ENCODE measurements around the gene F8.

Gene F8

DNA sequence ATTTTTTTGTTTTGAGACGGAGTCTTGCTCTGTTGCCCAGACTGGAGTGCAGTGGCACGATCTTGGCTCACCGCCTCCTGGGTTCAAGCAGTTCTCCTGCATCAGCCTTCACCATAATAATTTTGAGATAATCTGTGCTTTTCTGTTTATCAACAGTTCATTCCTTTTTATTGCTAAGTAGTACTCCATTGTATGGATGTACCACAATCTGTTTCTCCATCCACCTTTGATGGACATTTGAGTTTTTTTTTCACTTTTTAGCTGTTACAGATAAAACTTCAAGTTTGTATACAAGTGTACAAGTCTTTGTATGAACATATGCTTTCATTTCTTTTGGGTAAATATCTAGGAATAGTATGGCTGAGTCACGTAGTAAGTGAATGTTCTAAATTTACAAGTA is 13.2 kb upstream of the F8 start:
- H3K36me3 ChIP-seq (ENCODE audit: control insufficient read depth, insufficient read depth, low read length) = no peaks in the 10 kb centered on the region
- no peak overlapping the region for H3K4me3 ChIP-seq (ENCODE audit: low read length)
- DNase-seq (ENCODE audit: low read depth, low spot score) = no peak
- WGBS (ENCODE audit: insufficient coverage, insufficient read length) = no CpG with 5 or more reads among the region's 4 CpGs
- no peaks in the 10 kb centered on the region for H3K4me1 ChIP-seq (ENCODE audit: control insufficient read depth, insufficient read depth, low read length)
- no peak overlapping the region for H3K27ac ChIP-seq (ENCODE audit: low read length)
- no peaks in the 10 kb centered on the region for H3K27me3 ChIP-seq (ENCODE audit: control insufficient read depth, insufficient read depth, low read length)
- no peaks in the 10 kb centered on the region for H3K9me3 ChIP-seq (ENCODE audit: control insufficient read depth, insufficient read depth, low read length)

DNA sequence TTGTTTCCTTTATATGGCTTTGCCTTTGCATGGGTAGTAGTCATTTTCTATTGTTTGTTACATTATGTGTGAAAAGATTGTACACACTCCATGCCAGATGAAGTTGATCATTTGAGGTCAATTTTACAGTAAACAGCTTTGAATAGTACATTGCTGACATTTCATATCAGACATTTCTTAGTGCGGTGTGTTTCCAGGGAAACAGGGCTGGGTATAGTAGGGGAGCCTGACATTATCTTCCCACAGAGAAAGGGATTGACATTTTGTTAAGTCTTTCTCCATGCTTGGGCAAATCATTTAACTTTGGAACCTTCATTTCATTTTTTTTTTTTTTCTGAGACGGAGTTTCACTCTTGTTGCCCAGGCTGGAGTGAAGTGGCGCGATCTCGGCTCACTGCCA is 9.1 kb upstream of the F8 start:
- no peaks in the 10 kb centered on the region for H3K4me1 ChIP-seq (ENCODE audit: control insufficient read depth, insufficient read depth, low read length)
- H3K36me3 ChIP-seq (ENCODE audit: control insufficient read depth, insufficient read depth, low read length) = no peaks in the 10 kb centered on the region
- no peak overlapping the region for H3K4me3 ChIP-seq (ENCODE audit: low read length)
- WGBS (ENCODE audit: insufficient coverage, insufficient read length) = no CpG with 5 or more reads among the region's 5 CpGs
- no peak for DNase-seq (ENCODE audit: low read depth, low spot score)
- H3K9me3 ChIP-seq (ENCODE audit: control insufficient read depth, insufficient read depth, low read length) = no peaks in the 10 kb centered on the region
- no peak overlapping the region for H3K27ac ChIP-seq (ENCODE audit: low read length)
- no peaks in the 10 kb centered on the region for H3K27me3 ChIP-seq (ENCODE audit: control insufficient read depth, insufficient read depth, low read length)

DNA sequence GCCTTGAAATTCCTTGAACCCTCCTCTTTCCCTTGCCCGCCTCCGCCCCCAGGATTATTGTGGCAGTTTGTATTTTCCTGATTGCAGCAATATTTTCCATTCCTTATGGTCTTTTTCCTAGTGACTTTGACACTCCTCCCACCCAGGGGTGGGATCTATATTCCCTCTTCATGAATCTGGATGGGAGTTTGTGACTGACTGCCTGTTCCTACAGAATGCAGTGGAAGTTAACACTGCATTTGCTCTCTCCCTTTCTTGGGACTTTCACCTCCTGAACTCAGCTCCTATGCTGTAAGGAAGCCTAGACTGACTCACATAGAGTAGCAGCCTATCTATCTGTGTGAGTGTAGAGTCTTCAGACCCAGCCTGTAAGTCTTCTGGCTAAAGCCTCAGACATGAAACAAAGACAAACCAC is 6.4 kb upstream of the F8 start:
- no peaks in the 10 kb centered on the region for H3K36me3 ChIP-seq (ENCODE audit: control insufficient read depth, insufficient read depth, low read length)
- no peak overlapping the region for H3K27ac ChIP-seq (ENCODE audit: low read length)
- H3K27me3 ChIP-seq (ENCODE audit: control insufficient read depth, insufficient read depth, low read length) = no peaks in the 10 kb centered on the region
- no CpG with 5 or more reads among the region's 2 CpGs for WGBS (ENCODE audit: insufficient coverage, insufficient read length)
- H3K4me1 ChIP-seq (ENCODE audit: control insufficient read depth, insufficient read depth, low read length) = no peaks in the 10 kb centered on the region
- H3K4me3 ChIP-seq (ENCODE audit: low read length) = no peak overlapping the region
- DNase-seq (ENCODE audit: low read depth, low spot score) = no peak
- no peaks in the 10 kb centered on the region for H3K9me3 ChIP-seq (ENCODE audit: control insufficient read depth, insufficient read depth, low read length)

DNA sequence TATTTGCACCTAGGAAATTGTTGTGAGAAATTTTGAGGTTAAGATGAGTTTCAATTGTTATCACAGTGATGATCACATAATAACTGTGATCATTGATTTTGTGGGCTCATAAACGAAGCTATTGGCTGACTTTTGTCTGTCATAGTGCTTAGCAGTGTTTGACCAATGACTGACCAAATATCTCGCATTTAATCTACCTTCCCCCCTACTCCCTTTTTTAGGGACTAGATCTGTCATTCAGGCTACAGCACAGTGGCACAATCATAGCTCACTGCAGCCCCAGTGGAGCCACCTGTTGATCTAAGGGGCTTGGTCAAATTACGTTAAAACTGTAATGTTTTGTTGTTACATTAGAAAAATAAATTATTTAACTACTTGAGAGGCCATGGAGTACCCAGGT is 5.6 kb upstream of the F8 start:
- Histone ChIP-seq H3K27ac (ENCODE audit: low read length) (no peak overlapping the region), H3K4me1 (ENCODE audit: control insufficient read depth, insufficient read depth, low read length) (no peaks in the 10 kb centered on the region), H3K9me3 (ENCODE audit: control insufficient read depth, insufficient read depth, low read length) (no peaks in the 10 kb centered on the region), H3K27me3 (ENCODE audit: control insufficient read depth, insufficient read depth, low read length) (no peaks in the 10 kb centered on the region), H3K4me3 (ENCODE audit: low read length) (no peak overlapping the region), H3K36me3 (ENCODE audit: control insufficient read depth, insufficient read depth, low read length) (no peaks in the 10 kb centered on the region)
- DNase-seq (ENCODE audit: low read depth, low spot score) = no peak
- no CpG with 5 or more reads among the region's 3 CpGs for WGBS (ENCODE audit: insufficient coverage, insufficient read length)

DNA sequence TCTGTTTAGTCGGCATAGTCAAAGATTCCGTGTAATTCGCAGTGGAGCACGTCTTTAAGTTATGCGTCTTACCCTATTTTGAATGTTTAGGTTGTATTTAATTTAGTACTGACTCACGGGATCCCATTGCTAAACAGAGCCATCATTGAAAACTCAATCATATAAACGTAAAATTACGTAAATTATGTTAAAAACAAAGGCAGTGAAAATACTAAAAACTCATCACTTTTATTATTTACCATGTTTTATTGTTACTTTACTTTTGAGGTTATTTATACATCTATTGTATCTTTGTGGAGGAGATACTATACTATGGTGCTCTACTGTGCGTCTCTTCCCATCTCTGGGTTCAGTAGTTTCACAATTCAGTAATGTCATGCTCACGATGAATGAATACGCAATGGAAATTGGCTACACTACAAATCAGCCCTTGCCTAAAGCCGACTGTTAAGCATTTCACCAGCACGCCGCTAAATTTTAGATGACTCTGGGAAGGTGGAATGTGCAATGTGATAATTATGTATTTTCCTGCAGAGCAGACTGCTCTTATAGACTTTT is 5.1 kb upstream of the F8 start:
- Histone ChIP-seq H3K9me3 (ENCODE audit: control insufficient read depth, insufficient read depth, low read length) (no peaks in the 10 kb centered on the region), H3K27me3 (ENCODE audit: control insufficient read depth, insufficient read depth, low read length) (no peaks in the 10 kb centered on the region), H3K4me3 (ENCODE audit: low read length) (peak overlapping the region; percentile 99; the same call in 1 of the 2 replicates), H3K4me1 (ENCODE audit: control insufficient read depth, insufficient read depth, low read length) (no peaks in the 10 kb centered on the region), H3K36me3 (ENCODE audit: control insufficient read depth, insufficient read depth, low read length) (no peaks in the 10 kb centered on the region), H3K27ac (ENCODE audit: low read length) (no peak overlapping the region)
- no CpG with 5 or more reads among the region's 14 CpGs for WGBS (ENCODE audit: insufficient coverage, insufficient read length)
- no peak for DNase-seq (ENCODE audit: low read depth, low spot score)

DNA sequence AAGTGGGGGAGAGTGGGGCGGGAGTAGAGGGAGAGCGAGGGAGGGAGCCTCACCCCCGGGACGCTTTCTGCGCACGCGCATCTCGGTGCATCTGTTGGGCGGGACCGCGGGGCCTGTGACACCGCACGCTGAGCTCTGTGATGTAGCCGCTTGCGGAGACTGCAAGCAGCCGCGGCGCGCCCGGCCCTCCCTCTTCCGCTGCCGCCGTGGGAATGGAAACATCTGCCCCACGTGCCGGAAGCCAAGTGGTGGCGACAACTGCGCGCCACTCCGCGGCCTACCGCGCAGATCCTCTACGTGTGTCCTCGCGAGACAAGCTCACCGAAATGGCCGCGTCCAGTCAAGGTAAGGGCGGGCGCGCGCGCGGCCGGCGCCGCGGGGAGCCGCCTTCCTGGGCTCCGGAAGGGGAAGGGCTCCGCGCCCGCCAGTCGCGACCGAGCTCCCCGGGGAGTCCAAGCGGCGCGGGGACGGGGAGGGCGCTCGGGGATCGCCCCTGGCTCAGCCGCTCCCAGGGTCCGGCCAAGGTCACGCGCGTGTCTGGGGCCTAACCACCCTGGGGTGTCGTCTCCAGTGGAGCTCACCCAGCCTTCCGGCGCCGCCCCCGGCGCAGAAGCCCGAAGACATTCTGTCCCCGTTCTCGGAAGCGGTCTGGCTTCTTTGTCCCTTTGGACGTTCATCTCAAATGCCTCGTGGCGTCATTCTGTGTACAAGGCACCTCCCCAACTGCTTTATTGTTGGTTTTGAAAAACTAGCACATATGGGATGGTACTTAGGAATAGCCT is 4.4 kb upstream of the F8 start, which contains the start of gene FUNDC2:
Gene FUNDC2, plus strand, starts transcription at position 118 of the 782 bp plus-strand sequence. Its CDS starts 95 bp downstream, at position 213.
- no peaks in the 10 kb centered on the region for H3K9me3 ChIP-seq (ENCODE audit: control insufficient read depth, insufficient read depth, low read length)
- peak; percentile 37 for DNase-seq (ENCODE audit: low read depth, low spot score)
- H3K4me1 ChIP-seq (ENCODE audit: control insufficient read depth, insufficient read depth, low read length) = no peaks in the 10 kb centered on the region
- peak within 1 kb of the TSS; percentile 99 for H3K4me3 ChIP-seq (ENCODE audit: low read length)
- no peaks in the 10 kb centered on the region for H3K36me3 ChIP-seq (ENCODE audit: control insufficient read depth, insufficient read depth, low read length)
- no peaks in the 10 kb centered on the region for H3K27me3 ChIP-seq (ENCODE audit: control insufficient read depth, insufficient read depth, low read length)
- no peak within 1 kb of the TSS for H3K27ac ChIP-seq (ENCODE audit: low read length)
- WGBS (ENCODE audit: insufficient coverage, insufficient read length) = no CpG with 5 or more reads among the region's 82 CpGs

DNA sequence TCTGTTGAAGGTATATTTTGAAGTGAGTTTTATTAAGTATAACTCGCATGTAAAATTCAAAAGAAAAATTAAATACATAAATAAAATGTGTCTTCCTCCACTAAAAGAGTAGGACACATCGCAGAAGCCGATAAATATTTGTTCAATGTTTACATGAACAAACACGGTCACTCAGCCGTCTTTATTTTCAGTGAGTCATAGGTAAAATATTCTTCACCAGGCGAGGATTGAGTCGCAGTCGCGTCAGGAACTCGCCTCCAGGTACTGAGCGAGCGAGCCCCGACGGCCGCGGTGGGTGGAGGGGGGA is 3.9 kb upstream of the F8 start:
- Histone ChIP-seq H3K27me3 (ENCODE audit: control insufficient read depth, insufficient read depth, low read length) (no peaks in the 10 kb centered on the region), H3K4me3 (ENCODE audit: low read length) (peak overlapping the region; percentile 99; the same call in 1 of the 2 replicates), H3K27ac (ENCODE audit: low read length) (no peak overlapping the region), H3K9me3 (ENCODE audit: control insufficient read depth, insufficient read depth, low read length) (no peaks in the 10 kb centered on the region), H3K36me3 (ENCODE audit: control insufficient read depth, insufficient read depth, low read length) (no peaks in the 10 kb centered on the region), H3K4me1 (ENCODE audit: control insufficient read depth, insufficient read depth, low read length) (no peaks in the 10 kb centered on the region)
- no CpG with 5 or more reads among the region's 16 CpGs for WGBS (ENCODE audit: insufficient coverage, insufficient read length)
- DNase-seq (ENCODE audit: low read depth, low spot score) = no peak

DNA sequence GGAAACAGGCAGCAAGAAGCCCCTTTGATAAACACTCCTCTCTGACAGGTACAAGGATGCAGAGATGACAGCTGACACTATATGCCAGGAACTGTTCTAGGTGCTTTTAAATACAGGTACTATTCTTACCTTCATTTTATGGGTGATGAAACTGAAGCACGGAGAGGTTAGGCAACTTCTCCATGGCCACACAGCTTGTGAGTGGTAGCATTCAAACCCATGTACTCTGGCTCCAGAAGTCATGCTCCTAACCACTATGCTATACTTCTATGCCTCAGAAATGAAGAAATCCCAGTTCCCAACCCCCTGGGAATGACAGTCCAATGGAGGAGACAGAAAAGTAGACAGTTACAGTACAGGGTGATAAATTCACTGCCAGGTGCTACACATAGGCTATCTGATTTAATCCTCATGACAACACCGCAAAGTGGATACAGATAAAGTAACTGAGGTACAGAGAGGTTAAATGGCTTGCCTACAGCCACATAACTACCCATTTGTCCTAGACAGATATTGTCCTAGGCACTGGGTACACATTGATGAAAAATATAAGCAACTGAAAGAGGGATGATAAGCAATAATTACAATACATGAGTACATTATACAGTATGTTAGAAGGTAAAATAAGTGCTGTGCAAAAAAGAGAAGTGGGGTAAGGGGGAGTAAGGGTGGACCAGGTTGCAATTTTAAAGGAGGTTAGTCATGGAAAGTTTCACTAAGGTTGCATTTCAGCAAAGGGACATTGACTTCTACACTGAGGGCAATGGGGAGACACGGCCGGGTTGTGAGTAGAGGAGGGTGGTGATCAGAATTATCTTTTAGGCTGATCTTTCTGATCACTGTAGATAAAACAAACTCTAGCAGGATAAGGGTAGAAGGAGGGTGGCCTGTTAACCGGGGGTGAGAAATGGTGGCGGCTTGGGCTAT is 1.6 kb upstream of the F8 start:
- no peaks in the 10 kb centered on the region for H3K27me3 ChIP-seq (ENCODE audit: control insufficient read depth, insufficient read depth, low read length)
- no peak overlapping the region for H3K27ac ChIP-seq (ENCODE audit: low read length)
- no peaks in the 10 kb centered on the region for H3K9me3 ChIP-seq (ENCODE audit: control insufficient read depth, insufficient read depth, low read length)
- H3K36me3 ChIP-seq (ENCODE audit: control insufficient read depth, insufficient read depth, low read length) = no peaks in the 10 kb centered on the region
- no peak for DNase-seq (ENCODE audit: low read depth, low spot score)
- H3K4me1 ChIP-seq (ENCODE audit: control insufficient read depth, insufficient read depth, low read length) = no peaks in the 10 kb centered on the region
- H3K4me3 ChIP-seq (ENCODE audit: low read length) = no peak overlapping the region
- WGBS (ENCODE audit: insufficient coverage, insufficient read length) = no CpG with 5 or more reads among the region's 6 CpGs

DNA sequence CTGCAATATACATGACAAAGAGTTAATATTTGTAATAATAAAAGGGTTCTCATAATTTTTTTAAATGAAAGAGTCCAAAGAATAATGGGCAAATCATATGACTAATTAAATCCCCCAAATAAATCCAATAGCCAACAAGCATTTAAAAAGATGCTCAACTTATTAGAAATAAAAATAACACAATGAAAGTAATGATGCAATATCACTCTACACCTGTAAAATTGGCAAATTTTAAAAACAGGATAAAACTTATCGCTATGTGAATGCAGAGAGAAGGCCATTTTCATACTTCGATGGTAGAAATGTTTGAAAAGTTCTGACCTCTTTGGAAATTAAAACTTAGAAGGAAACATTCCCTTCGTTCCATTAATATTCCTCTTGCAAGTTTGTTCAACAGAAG is 1.9 kb downstream of the F8 start:
- no peaks in the 10 kb centered on the region for H3K36me3 ChIP-seq (ENCODE audit: control insufficient read depth, insufficient read depth, low read length)
- no peaks in the 10 kb centered on the region for H3K27me3 ChIP-seq (ENCODE audit: control insufficient read depth, insufficient read depth, low read length)
- WGBS (ENCODE audit: insufficient coverage, insufficient read length) = no CpG with 5 or more reads among the region's 3 CpGs
- no peak overlapping the region for H3K27ac ChIP-seq (ENCODE audit: low read length)
- no peaks in the 10 kb centered on the region for H3K4me1 ChIP-seq (ENCODE audit: control insufficient read depth, insufficient read depth, low read length)
- DNase-seq (ENCODE audit: low read depth, low spot score) = no peak
- no peaks in the 10 kb centered on the region for H3K9me3 ChIP-seq (ENCODE audit: control insufficient read depth, insufficient read depth, low read length)
- H3K4me3 ChIP-seq (ENCODE audit: low read length) = no peak overlapping the region

DNA sequence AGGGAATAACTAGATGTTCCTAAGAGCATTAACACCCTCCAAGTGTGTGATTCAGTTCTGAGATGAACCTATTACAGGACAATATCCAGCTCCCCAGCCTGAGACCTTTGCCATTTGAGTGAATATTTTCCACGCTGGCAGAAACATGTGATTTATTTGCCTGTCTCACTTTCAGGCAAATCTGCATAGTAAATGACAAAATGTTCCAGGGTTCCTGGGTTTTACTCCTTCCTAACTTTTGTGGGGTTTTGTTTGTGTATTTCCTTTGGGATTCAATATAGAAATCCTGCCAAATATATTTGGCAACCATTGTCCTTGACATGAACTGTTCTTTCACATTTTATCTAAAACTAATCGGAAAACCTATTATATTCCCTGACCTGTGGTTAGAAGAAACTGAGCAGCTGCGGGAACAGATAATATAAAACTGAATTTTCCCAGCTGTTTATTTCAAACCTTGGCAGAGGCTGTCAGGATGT is 12.5 kb downstream of the F8 start:
- no peak overlapping the region for H3K27ac ChIP-seq (ENCODE audit: low read length)
- H3K9me3 ChIP-seq (ENCODE audit: control insufficient read depth, insufficient read depth, low read length) = no peaks in the 10 kb centered on the region
- H3K4me1 ChIP-seq (ENCODE audit: control insufficient read depth, insufficient read depth, low read length) = no peaks in the 10 kb centered on the region
- H3K27me3 ChIP-seq (ENCODE audit: control insufficient read depth, insufficient read depth, low read length) = no peaks in the 10 kb centered on the region
- no peaks in the 10 kb centered on the region for H3K36me3 ChIP-seq (ENCODE audit: control insufficient read depth, insufficient read depth, low read length)
- no peak overlapping the region for H3K4me3 ChIP-seq (ENCODE audit: low read length)
- DNase-seq (ENCODE audit: low read depth, low spot score) = no peak
- WGBS (ENCODE audit: insufficient coverage, insufficient read length) = no CpG with 5 or more reads among the region's 3 CpGs
